Lower leg skin (tissue), 3 donors: ENCODE measurements around the gene ACTL8.

Source experiments
- POLR2A ChIP-seq, 2 donors: fragments of 450-650 bp; IDR thresholded peaks; one replicate each; pipeline ENCODE4 v1.6.1; 2016 to 2017; ENCODE audit warnings: antibody characterized with exemption in 2 of 2, mild to moderate bottlenecking in 1 of 2, moderate library complexity in 1 of 2
- TF ChIP-seq, protein P1 (sequence below), 3 donors: fragments of 450-650 bp; IDR thresholded peaks; one replicate each; pipeline ENCODE4 v1.5.1; 2016; ENCODE audit warnings: antibody characterized with exemption in 3 of 3, mild to moderate bottlenecking in 3 of 3, moderate library complexity in 2 of 3

DNA sequence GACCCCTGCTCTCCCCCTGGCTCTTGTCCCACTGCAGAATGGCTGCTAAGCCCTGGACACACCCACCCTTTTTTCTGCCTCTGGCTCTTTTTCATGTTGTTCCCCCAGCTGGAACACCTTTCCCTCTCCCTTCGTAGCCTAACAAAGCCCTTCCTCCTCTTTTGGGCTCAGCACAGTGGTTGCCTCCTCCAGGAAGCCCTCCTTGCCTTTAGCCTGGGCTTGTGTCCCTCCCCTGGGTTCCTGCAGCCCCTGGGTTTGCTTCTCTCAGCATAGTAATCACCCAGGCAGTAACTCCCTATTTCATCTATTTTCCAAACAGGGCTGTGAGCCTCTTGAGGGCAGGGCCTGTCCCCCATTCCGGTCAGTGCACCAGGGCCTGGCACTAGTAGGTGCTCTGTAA, 19.8 kb upstream of the ACTL8 start:
- no peak for TF ChIP-seq POLR2A (IDR thresholded peaks at IDR 0.05)
- TF ChIP-seq, protein P1, sequence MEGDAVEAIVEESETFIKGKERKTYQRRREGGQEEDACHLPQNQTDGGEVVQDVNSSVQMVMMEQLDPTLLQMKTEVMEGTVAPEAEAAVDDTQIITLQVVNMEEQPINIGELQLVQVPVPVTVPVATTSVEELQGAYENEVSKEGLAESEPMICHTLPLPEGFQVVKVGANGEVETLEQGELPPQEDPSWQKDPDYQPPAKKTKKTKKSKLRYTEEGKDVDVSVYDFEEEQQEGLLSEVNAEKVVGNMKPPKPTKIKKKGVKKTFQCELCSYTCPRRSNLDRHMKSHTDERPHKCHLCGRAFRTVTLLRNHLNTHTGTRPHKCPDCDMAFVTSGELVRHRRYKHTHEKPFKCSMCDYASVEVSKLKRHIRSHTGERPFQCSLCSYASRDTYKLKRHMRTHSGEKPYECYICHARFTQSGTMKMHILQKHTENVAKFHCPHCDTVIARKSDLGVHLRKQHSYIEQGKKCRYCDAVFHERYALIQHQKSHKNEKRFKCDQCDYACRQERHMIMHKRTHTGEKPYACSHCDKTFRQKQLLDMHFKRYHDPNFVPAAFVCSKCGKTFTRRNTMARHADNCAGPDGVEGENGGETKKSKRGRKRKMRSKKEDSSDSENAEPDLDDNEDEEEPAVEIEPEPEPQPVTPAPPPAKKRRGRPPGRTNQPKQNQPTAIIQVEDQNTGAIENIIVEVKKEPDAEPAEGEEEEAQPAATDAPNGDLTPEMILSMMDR (IDR thresholded peaks at IDR 0.05) = no peak
